ENCODE results near the gene BSDC1. TPM values are rescaled to one million over a fixed set of nuclear protein-coding genes. Genes with fewer than 3 reads are reported as not detected.

The BSDC1 gene
- total and polyA plus RNA-seq, 2 of the 13 experiments (the other 11 are each of a cell fraction or from before 2014, with no cell fraction given) = 40.3 to 64.2 TPM

- no peak for TF ChIP-seq ZNF142 (CRISPR knock-in tag; IDR thresholded peaks at IDR 0.05)
- TF ChIP-seq NPAS2 (CRISPR knock-in tag; IDR thresholded peaks at IDR 0.05; ENCODE audit: borderline replicate concordance) = no peak
- TF ChIP-seq ZSCAN29 (CRISPR knock-in tag; conservative IDR thresholded peaks at IDR 0.05) = no peak
- TF ChIP-seq ZNF318 (CRISPR knock-in tag; IDR thresholded peaks at IDR 0.05) = no peak
- TF ChIP-seq RERE (CRISPR knock-in tag; IDR thresholded peaks at IDR 0.05; ENCODE audit: low read depth) = no peak
- TF ChIP-seq SATB2 (CRISPR knock-in tag; IDR thresholded peaks at IDR 0.05) = no peak
- TF ChIP-seq DRAP1 (CRISPR knock-in tag; IDR thresholded peaks at IDR 0.05) = no peak
Measured at GRCh38 chr1:32400876-32401631, 6.8 kb upstream of the BSDC1 start (continued).

All from HepG2 (cell line).